NCI-H128 (cell line): ENCODE measurements around the gene FAM153A.
"Not testable (repeated sequence)": the region's sequence is repeated elsewhere in the genome, so short reads cannot be mapped to it uniquely, and the experiment has no call there.

Source experiments
- DNase-seq: peaks from one replicate; lab custom pipeline; 2025; ENCODE audit not compliant: unreplicated experiment; lab: John Stamatoyannopoulos, UW

FAM153A gene

GRCh38 chr5:177747354-177747753 lies 35.3 kb downstream of the FAM153A start:
- not testable (repeated sequence) for DNase-seq

- not testable (repeated sequence) for DNase-seq
Observed at GRCh38 chr5:177724858-177725257, 57.8 kb downstream of the FAM153A start.

DNA sequence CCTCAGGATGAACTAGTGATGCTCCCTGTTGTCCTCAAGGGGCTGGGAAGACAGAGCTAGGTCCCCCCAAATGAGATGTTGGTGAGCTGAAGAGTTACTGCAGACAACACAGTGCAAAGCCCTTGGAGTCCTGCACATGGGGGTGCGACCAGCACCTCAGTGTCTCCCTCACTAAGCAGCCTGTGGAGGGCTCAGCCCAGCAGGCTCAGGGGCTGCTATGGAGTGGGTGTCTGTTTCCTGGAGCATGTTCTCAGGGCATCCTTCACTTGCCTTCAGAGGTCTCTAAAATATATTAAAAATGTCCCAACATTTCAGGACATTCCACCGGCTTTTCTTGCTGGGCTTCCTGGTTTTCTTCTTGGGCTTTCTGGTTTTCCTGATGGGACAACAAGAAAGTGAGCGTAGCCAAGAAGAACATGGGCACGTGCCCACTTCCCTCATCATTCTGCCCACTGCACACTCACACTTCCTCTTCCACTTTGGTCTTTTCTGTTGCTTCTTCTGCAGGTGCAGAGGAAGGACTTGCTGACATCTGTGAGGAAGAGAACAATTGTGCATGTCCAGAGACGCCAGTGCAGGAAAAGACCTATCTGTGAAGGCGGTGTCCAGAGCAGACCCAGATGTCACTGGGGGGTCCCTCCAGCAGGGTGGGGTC lies 58.7 kb downstream of the FAM153A start:
- not testable (repeated sequence) for DNase-seq

DNA sequence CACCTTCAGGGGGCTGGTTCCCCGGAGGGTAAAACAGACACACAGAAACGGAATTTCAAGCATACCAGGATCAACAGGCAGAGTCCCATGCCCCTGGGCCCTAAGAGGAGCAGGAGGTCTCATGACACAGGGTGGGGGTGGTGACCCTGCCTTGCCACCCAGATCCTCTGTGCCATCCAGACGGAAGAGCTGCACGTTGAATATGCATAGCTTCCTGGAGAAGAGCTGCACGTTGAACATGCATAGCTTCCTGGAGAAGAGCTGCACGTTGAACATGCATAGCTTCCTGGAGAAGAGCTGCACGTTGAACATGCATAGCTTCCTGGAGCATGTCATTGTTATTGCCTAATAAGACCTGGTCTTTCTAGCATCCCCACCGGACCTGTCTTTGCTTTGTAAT lies 59.9 kb downstream of the FAM153A start:
- not testable (repeated sequence) for DNase-seq

GRCh38 chr5:177719989-177720388 lies 62.7 kb downstream of the FAM153A start:
- not testable (repeated sequence) for DNase-seq

GRCh38 chr5:177715423-177715822 lies 67.3 kb downstream of the FAM153A start:
- DNase-seq = not testable (repeated sequence)

GRCh38 chr5:177696100-177696499 lies 86.6 kb downstream of the FAM153A start:
- DNase-seq = not testable (repeated sequence)

GRCh38 chr5:177695356-177695930 lies 87.3 kb downstream of the FAM153A start:
- DNase-seq = not testable (repeated sequence)

DNA sequence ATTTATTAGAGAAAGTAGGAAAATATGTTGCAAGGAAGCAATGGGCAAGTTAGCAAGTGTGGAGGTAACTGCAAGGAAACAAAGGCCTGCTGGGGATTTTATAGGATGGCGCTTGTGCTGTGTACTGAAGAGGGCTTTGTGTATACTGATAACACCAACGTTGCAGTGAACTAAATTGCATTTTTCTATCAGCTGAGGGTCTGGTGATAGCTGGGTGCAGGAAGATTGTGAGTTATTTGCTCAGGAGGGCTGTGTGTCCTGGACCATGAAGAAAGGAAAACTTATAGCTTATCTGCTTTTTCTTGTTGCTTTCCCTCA lies 88.2 kb downstream of the FAM153A start:
- not testable (repeated sequence) for DNase-seq

- DNase-seq = not testable (repeated sequence)
Observed at GRCh38 chr5:177693671-177694517, 88.8 kb downstream of the FAM153A start.

- not testable (repeated sequence) for DNase-seq
Observed at GRCh38 chr5:177692969-177693368, 89.7 kb downstream of the FAM153A start.

DNA sequence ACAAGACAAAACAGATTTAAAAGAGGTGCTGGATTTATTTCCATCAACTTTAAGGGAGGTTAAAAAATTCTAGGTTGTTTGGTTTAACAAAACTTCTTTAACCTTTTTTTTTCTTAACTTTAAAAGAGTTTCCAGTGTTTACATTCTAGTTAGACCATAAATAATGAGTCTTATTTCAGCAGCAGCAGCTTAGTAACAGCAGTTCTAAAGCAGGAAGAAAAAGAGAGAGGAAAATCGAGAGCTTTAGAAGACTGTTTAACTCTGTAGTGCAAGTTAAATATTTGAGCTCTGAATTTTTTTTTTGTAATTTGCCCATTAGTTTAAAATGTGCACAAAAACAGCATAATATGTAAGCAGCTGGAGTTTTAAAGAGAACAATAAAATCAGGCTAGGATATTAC lies 90.2 kb downstream of the FAM153A start:
- DNase-seq = not testable (repeated sequence)

DNA sequence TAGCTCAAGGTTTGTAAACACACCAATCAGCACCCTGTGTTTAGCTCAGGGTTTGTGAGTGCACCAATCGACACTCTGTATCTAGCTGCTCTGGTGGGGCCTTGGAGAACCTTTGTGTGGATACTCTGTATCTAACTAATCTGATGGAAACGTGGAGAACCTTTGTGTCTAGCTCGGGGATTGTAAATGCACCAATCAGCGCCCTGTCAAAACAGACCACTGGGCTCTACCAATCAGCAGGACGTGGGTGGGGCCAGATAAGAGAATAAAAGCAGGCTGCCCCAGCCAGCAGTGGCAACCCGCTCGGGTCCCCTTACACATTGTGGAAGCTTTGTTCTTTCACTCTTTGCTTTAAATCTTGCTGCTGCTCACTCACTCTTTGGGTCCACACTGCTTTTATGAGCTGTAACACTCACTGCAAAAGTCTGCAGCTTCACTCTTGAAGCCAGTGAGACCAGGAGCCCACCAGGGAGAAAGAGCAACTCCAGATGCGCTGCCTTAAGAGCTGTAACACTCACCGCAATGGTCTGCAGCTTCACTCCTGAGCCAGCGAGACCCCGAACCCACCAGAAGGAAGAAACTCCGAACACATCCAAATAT lies 93.6 kb downstream of the FAM153A start:
- not testable (repeated sequence) for DNase-seq

- DNase-seq = not testable (repeated sequence)
Observed at GRCh38 chr5:177688091-177688490, 94.6 kb downstream of the FAM153A start.

GRCh38 chr5:177681920-177682319 lies 100.8 kb downstream of the FAM153A start:
- not testable (repeated sequence) for DNase-seq
